HG03060 (cell line): ENCODE data around the gene HBA2.
"Not testable (repeated sequence)": the region's sequence is repeated elsewhere in the genome, so short reads cannot be mapped to it uniquely, and the experiment has no call there.

Experiments used
- ATAC-seq: cut with Tn5 transposase; IDR thresholded peaks from one replicate; pipeline ENCODE4 v1.9.1; 2021; ENCODE audit warnings: low read depth, moderate number of reproducible peaks; ENCODE audit not compliant: unreplicated experiment

Gene HBA2

DNA sequence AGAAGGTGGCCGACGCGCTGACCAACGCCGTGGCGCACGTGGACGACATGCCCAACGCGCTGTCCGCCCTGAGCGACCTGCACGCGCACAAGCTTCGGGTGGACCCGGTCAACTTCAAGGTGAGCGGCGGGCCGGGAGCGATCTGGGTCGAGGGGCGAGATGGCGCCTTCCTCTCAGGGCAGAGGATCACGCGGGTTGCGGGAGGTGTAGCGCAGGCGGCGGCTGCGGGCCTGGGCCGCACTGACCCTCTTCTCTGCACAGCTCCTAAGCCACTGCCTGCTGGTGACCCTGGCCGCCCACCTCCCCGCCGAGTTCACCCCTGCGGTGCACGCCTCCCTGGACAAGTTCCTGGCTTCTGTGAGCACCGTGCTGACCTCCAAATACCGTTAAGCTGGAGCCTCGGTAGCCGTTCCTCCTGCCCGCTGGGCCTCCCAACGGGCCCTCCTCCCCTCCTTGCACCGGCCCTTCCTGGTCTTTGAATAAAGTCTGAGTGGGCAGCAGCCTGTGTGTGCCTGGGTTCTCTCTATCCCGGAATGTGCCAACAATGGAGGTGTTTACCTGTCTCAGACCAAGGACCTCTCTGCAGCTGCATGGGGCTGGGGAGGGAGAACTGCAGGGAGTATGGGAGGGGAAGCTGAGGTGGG is 657 bp downstream of the HBA2 start:
- not testable (repeated sequence) for ATAC-seq

DNA sequence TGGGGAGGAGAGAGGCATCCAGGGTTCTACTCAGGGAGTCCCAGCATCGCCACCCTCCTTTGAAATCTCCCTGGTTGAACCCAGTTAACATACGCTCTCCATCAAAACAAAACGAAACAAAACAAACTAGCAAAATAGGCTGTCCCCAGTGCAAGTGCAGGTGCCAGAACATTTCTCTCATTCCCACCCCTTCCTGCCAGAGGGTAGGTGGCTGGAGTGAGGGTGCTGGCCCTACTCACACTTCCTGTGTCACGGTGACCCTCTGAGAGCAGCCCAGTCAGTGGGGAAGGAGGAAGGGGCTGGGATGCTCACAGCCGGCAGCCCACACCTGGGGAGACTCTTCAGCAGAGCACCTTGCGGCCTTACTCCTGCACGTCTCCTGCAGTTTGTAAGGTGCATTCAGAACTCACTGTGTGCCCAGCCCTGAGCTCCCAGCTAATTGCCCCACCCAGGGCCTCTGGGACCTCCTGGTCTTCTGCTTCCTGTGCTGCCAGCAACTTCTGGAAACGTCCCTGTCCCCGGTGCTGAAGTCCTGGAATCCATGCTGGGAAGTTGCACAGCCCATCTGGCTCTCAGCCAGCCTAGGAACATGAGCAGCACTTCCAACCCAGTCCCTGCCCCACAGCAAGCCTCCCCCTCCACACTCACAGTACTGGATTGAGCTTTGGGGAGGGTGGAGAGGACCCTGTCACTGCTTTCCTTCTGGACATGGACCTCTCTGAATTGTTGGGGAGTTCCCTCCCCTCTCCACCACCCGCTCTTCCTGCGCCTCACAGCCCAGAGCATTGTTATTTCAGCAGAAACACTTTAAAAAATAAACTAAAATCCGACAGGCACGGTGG is 1.5 kb downstream of the HBA2 start:
- ATAC-seq, result not testable (repeated sequence)

DNA sequence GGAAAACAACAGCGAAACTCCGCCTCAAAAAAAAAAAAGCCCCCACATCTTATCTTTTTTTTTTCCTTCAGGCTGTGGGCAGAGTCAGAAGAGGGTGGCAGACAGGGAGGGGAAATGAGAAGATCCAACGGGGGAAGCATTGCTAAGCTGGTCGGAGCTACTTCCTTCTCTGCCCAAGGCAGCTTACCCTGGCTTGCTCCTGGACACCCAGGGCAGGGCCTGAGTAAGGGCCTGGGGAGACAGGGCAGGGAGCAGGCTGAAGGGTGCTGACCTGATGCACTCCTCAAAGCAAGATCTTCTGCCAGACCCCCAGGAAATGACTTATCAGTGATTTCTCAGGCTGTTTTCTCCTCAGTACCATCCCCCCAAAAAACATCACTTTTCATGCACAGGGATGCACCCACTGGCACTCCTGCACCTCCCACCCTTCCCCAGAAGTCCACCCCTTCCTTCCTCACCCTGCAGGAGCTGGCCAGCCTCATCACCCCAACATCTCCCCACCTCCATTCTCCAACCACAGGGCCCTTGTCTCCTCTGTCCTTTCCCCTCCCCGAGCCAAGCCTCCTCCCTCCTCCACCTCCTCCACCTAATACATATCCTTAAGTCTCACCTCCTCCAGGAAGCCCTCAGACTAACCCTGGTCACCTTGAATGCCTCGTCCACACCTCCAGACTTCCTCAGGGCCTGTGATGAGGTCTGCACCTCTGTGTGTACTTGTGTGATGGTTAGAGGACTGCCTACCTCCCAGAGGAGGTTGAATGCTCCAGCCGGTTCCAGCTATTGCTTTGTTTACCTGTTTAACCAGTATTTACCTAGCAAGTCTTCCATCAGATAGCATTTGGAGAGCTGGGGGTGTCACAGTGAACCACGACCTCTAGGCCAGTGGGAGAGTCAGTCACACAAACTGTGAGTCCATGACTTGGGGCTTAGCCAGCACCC is 2.6 kb downstream of the HBA2 start:
- no peak for ATAC-seq

DNA sequence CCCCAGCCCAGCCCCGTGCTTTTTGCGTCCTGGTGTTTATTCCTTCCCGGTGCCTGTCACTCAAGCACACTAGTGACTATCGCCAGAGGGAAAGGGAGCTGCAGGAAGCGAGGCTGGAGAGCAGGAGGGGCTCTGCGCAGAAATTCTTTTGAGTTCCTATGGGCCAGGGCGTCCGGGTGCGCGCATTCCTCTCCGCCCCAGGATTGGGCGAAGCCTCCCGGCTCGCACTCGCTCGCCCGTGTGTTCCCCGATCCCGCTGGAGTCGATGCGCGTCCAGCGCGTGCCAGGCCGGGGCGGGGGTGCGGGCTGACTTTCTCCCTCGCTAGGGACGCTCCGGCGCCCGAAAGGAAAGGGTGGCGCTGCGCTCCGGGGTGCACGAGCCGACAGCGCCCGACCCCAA is 3.3 kb downstream of the HBA2 start:
- not testable (repeated sequence) for ATAC-seq

DNA sequence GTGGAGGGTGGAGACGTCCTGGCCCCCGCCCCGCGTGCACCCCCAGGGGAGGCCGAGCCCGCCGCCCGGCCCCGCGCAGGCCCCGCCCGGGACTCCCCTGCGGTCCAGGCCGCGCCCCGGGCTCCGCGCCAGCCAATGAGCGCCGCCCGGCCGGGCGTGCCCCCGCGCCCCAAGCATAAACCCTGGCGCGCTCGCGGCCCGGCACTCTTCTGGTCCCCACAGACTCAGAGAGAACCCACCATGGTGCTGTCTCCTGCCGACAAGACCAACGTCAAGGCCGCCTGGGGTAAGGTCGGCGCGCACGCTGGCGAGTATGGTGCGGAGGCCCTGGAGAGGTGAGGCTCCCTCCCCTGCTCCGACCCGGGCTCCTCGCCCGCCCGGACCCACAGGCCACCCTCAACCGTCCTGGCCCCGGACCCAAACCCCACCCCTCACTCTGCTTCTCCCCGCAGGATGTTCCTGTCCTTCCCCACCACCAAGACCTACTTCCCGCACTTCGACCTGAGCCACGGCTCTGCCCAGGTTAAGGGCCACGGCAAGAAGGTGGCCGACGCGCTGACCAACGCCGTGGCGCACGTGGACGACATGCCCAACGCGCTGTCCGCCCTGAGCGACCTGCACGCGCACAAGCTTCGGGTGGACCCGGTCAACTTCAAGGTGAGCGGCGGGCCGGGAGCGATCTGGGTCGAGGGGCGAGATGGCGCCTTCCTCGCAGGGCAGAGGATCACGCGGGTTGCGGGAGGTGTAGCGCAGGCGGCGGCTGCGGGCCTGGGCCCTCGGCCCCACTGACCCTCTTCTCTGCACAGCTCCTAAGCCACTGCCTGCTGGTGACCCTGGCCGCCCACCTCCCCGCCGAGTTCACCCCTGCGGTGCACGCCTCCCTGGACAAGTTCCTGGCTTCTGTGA is 4.1 kb downstream of the HBA2 start, which contains the start of gene HBA1:
Gene HBA1 (plus strand): TSS at position 204 of the 906 bp plus-strand sequence. CDS start 37 bp downstream, at position 241.
- ATAC-seq, result not testable (repeated sequence)

DNA sequence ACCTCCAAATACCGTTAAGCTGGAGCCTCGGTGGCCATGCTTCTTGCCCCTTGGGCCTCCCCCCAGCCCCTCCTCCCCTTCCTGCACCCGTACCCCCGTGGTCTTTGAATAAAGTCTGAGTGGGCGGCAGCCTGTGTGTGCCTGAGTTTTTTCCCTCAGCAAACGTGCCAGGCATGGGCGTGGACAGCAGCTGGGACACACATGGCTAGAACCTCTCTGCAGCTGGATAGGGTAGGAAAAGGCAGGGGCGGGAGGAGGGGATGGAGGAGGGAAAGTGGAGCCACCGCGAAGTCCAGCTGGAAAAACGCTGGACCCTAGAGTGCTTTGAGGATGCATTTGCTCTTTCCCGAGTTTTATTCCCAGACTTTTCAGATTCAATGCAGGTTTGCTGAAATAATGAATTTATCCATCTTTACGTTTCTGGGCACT is 4.7 kb downstream of the HBA2 start:
- no peak for ATAC-seq

DNA sequence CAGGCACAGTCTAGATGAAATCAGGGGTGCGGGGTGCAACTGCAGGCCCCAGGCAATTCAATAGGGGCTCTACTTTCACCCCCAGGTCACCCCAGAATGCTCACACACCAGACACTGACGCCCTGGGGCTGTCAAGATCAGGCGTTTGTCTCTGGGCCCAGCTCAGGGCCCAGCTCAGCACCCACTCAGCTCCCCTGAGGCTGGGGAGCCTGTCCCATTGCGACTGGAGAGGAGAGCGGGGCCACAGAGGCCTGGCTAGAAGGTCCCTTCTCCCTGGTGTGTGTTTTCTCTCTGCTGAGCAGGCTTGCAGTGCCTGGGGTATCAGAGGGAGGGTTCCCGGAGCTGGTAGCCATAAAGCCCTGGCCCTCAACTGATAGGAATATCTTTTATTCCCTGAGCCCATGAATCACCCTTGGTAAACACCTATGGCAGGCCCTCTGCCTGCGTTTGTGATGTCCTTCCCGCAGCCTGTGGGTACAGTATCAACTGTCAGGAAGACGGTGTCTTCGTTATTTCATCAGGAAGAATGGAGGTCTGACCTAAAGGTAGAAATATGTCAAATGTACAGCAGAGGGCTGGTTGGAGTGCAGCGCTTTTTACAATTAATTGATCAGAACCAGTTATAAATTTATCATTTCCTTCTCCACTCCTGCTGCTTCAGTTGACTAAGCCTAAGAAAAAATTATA is 5.4 kb downstream of the HBA2 start:
- no peak for ATAC-seq

DNA sequence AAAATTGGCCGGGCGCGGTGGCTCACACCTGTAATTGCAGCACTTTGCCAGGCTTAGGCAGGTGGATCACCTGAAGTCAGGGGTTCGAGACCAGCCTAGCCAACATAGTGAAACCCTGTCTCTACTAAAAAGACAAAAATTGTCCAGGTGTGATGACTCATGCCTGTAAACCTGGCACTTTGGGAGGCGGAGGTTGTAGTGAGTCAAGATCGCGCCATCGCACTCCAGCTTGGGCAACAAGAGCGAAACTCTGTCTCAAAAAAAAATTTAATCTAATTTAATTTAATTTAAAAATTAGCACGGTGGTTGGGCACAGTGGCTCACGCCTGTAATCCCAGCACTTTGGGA is 6.0 kb downstream of the HBA2 start:
- no peak for ATAC-seq

DNA sequence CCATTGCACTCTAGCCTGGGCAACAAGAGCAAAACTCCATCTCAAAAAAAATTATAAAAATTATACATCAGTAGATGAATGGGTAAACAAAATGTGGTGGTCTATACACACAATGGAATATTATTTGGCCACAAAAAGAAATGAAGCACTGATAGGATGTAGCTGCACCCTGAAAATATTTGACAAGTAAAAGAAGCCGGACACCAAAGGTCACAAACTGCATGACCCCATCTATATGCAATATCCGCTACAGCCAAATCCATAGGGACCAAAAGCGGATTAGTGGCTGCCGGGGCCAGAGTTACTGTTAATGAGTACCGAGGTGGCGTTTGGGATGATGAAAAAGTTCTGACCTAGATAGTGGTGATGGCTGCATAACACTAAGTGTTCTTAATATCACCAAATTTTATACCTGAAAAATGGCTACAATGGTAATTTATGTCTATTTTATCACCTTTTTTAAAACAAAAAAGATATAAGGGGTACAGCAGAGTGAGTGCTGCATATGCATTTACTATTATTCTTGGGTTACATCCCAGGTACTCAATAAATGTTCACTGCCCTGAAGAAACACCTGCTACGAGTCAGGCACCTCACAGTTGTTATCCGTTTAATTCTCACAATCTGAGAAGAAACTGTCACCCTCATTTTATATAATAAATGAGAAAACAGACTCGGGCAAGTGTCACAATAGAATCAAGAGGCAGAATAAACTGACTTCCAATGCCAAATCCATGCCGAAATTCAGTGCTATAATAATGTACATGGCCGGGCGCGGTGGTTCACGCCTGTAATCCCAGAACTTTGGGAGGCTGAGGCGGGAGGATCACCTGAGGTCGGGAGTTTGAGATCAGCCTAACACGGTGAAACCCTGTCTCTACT is 6.8 kb downstream of the HBA2 start:
- no peak for ATAC-seq

DNA sequence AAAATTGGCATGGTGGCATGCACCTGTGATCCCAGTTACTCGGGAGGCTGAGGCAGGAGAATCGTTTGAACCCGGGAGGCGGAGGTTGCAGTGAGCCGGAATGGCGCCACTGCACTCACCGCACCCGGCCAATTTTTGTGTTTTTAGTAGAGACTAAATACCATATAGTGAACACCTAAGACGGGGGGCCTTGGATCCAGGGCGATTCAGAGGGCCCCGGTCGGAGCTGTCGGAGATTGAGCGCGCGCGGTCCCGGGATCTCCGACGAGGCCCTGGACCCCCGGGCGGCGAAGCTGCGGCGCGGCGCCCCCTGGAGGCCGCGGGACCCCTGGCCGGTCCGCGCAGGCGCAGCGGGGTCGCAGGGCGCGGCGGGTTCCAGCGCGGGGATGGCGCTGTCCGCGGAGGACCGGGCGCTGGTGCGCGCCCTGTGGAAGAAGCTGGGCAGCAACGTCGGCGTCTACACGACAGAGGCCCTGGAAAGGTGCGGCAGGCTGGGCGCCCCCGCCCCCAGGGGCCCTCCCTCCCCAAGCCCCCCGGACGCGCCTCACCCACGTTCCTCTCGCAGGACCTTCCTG is 7.5 kb downstream of the HBA2 start, which contains the start of gene HBQ1:
Gene HBQ1 (plus strand): TSS at position 359 of the 575 bp plus-strand sequence. CDS start 28 bp downstream, at position 387.
- ATAC-seq, result no peak

DNA sequence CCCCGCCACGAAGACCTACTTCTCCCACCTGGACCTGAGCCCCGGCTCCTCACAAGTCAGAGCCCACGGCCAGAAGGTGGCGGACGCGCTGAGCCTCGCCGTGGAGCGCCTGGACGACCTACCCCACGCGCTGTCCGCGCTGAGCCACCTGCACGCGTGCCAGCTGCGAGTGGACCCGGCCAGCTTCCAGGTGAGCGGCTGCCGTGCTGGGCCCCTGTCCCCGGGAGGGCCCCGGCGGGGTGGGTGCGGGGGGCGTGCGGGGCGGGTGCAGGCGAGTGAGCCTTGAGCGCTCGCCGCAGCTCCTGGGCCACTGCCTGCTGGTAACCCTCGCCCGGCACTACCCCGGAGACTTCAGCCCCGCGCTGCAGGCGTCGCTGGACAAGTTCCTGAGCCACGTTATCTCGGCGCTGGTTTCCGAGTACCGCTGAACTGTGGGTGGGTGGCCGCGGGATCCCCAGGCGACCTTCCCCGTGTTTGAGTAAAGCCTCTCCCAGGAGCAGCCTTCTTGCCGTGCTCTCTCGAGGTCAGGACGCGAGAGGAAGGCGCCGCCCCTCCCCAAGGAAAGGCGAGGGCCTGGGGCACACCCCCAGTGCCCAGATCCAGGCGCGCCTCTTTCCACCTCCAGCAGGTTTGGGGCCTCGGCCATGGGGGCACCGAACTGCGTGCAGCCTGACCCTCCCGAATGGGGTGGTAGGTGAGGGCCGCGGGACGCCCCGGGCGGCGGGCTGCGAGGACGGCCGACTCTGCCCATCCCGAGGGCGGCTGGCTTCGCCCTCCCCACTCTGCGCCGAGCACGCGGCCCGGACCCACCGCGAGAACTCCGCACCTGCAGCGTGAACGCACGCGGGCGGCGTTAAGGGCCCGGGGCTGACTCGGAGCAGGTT is 8.2 kb downstream of the HBA2 start:
- ATAC-seq, result no peak

DNA sequence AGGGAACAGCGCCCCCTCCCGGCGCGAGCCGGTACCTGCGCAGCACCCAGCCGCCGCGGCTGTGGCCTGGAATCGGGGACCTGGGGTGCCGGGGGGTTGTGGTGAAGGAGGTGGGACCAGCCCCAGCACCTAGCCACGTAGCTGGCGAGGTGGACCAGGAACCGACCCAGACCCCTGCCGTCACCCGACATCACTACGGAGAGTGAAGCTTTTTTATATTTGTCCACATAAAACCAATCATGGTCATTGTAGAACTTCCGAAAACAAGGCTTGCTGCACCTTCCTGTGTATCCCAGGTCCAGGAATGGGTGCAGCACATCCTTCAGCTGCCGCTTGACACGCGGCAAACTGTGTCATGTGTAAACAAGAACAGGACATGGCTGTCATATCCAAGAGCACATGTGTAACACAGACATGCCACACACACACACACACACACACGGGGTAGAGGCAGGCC is 8.9 kb downstream of the HBA2 start:
- ATAC-seq, result no peak

DNA sequence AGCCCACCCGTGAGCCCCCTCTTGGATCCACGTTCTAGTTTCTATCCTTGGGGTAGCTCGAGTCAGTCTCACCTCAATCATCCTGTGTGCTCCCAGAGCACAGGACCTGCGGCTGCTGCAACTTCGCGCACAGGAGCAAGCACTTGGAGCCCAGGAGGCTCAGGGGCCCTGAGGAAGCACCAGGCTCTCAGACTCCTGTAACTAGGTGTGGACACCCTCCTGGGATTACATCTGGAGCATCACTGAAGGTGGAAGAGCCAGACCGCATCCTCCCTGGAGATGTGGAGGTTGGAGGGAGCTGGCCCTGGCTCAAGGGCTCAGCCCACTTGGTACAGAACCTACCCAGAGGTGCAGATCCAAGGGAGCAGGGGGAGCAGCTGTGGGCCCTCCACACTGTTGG is 10.3 kb downstream of the HBA2 start:
- ATAC-seq, result no peak

DNA sequence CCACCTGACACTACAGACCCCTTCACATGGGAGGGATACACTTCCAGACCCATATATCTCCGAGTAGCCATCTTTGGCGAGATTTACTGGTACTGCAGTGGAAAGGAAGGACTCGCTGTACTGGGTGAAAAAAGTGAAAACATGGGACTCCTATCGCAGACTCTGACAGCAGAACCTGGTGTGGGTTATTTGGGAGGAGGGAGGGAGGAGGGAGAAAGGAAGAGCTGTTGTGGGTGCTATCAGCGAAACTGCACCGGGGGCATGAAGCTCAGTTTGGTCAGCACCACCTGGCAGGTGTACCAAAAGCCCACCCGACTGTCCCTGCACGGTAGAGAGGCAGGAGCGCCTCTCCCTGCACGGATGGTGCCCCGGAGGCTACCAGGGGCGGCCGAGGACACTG is 12.5 kb downstream of the HBA2 start:
- no peak for ATAC-seq

DNA sequence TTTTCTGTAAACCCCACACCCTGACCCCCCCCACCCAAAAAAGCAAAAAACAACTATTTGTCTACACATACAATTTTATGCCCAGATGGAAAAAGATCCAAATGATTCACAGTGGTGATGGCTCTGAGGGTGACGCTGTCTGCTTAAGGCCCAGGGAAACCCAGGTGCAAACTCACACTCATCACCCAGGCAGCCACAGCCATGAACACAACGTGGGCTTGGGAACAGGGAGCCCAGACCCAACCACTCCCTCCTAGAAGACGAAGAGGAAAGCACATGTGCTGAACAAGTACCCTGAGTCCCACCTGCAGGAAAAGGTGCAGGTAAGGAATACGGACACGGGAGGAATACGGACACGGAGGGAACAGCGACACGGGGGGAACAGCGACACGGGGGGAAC is 13.0 kb downstream of the HBA2 start:
- ATAC-seq, result no peak

DNA sequence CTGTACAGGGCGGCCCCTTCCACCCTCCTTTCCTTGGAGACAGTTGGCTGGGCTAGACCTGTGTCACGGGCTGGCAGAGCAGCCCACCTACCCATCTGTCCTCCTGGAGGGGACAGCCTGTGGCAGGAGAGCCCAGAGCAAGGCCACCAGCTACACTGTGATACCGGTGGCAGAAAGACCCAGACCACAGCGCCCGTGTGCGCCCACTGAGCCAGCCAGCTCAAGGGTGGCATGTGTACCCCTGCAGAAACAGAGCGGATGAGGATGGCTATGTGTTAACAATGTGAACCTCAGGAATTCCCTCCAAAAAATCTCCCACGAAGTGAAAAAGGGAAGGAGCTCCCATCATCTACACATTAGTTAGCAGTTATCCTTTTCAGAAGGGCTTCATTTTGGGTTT is 14.7 kb downstream of the HBA2 start:
- no peak for ATAC-seq

DNA sequence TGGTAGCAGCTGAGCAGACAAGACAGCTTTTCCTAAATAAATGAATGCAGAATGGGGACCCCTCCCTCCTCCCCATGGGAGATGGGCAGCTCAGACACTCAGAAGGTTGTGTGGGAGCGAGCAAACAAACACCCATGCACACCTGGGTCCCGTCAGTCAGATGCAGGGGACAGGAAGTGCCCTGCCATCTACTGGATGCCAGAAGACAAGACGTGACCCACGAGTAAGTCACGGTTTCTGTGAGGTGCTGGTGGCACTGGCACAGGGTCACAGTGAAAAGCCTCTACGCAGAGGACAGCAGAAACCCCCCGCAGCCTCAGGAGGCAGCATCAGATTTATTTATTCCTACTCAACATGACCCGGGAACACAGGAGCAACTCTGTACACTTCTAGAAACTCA is 16.0 kb downstream of the HBA2 start:
- no peak for ATAC-seq
